Esophagus squamous epithelium (tissue), 5 donors: ENCODE results near the gene GAB2. TPM values are rescaled to one million over a fixed set of nuclear protein-coding genes. Genes with fewer than 3 reads are reported as not detected.

Experiments used
- DNase-seq: peaks from one replicate; lab custom pipeline; 2025; lab: John Stamatoyannopoulos, UW
- H3K27ac ChIP-seq, 4 donors: fragments of 200-600 bp; sonication (generic); one replicate each; pipeline ENCODE4 v1.5.1; 2016 to 2019; ENCODE audit warnings: mild to moderate bottlenecking in 1 of 4
- H3K27me3 ChIP-seq, 4 donors: fragments of 200-600 bp; sonication (generic); 1 replicate in 3 of 4; 2 replicates in 1 of 4; pipeline versions ENCODE4 v1.5.1 to v1.6.0; 2017 to 2021; ENCODE audit warnings: antibody characterized with exemption in 1 of 4
- H3K36me3 ChIP-seq, 3 donors: fragments of 200-600 bp; sonication (generic); one replicate each; pipeline ENCODE4 v1.5.1; 2016 to 2019
- H3K4me1 ChIP-seq, 3 donors: fragments of 200-600 bp; sonication (generic); one replicate each; pipeline ENCODE4 v1.5.1; 2017 to 2019
- H3K4me3 ChIP-seq, 4 donors: fragments of 200-600 bp; sonication (generic); 1 replicate in 3 of 4; 2 replicates in 1 of 4; pipeline ENCODE4 v1.5.1; 2016 to 2019; ENCODE audit warnings: mild to moderate bottlenecking in 2 of 4, moderate library complexity in 1 of 4
- H3K9me3 ChIP-seq, 3 donors: fragments of 200-600 bp; sonication (generic); one replicate each; pipeline ENCODE4 v1.5.1; 2016 to 2019
- CTCF ChIP-seq, 6 experiments: fragments of 450-650 bp in 4 of 6; fragments of 200-600 bp in 2 of 6; sonication (generic) in 2 of 6; IDR thresholded peaks; one replicate each; pipeline ENCODE4 v1.5.1; 2016 to 2019; ENCODE audit warnings: antibody characterized with exemption in 6 of 6, mild to moderate bottlenecking in 4 of 6, moderate library complexity in 4 of 6
- POLR2A ChIP-seq, 4 donors: fragments of 450-650 bp; IDR thresholded peaks; one replicate each; pipeline ENCODE4 v1.6.1; 2017; ENCODE audit warnings: antibody characterized with exemption in 4 of 4, mild to moderate bottlenecking in 4 of 4, moderate library complexity in 3 of 4
- WGBS, 2 donors: methylation state at CpG; one replicate each; pipeline ENCODE4 v1.1.5; 2018; 5-methylcytosine and 5-hydroxymethylcytosine counted together
- intact Hi-C: fragments of 100-400 bp; cut with DNase I; formaldehyde crosslinking; loops from one replicate; pipeline ENCODE4 v1.15.0; 2022
- total RNA-seq, 4 donors: library from RNA; depleted of rRNA; stranded (reverse); fragments of >200 nt; gene quantifications; one replicate each; pipeline ENCODE4 v1.1.0, GENCODE V29; 2016
- donor health status: DM: yes; HTN: yes; CAD: no.

The GAB2 gene
- total RNA-seq, 4 donors from 2014 or later: 4.6 to 23.7 (median 11.2) TPM

- no peak for DNase-seq
- WGBS, 2 donors: 73 to 85% methylated on average over 2 of the region's 2 CpGs
- Histone ChIP-seq H3K4me3 (no peak overlapping the region), H3K9me3 (no peaks in the 10 kb centered on the region), H3K27ac (no peak overlapping the region), H3K4me1 (peaks cover 0 to 9% (median 0%) of the 10 kb centered on the region in 3 donors), H3K36me3 (no peaks in the 10 kb centered on the region), H3K27me3 (no peaks in the 10 kb centered on the region)
- no peak for TF ChIP-seq CTCF (IDR thresholded peaks at IDR 0.05)
- TF ChIP-seq POLR2A (IDR thresholded peaks at IDR 0.05): no peak
- intact Hi-C loops: no loop called here
Observed at GRCh38 chr11:78337554-78337924, 80.1 kb downstream of the GAB2 start.

GRCh38 chr11:78336877-78337553, 80.6 kb downstream of the GAB2 start:
- DNase-seq: no peak
- TF ChIP-seq CTCF (IDR thresholded peaks at IDR 0.05) (no peak), POLR2A (IDR thresholded peaks at IDR 0.05) (no peak)
- H3K4me1 ChIP-seq: peaks cover 0 to 14% (median 0%) of the 10 kb centered on the region in 3 donors
- no peak overlapping the region for H3K27ac ChIP-seq
- intact Hi-C loops: no loop called here
- H3K27me3 ChIP-seq: no peaks in the 10 kb centered on the region
- H3K4me3 ChIP-seq: no peak overlapping the region
- no peaks in the 10 kb centered on the region for H3K9me3 ChIP-seq
- 60 to 74% methylated on average over 3 to 4 of the region's 4 CpGs for WGBS, 2 donors
- H3K36me3 ChIP-seq: no peaks in the 10 kb centered on the region

DNA sequence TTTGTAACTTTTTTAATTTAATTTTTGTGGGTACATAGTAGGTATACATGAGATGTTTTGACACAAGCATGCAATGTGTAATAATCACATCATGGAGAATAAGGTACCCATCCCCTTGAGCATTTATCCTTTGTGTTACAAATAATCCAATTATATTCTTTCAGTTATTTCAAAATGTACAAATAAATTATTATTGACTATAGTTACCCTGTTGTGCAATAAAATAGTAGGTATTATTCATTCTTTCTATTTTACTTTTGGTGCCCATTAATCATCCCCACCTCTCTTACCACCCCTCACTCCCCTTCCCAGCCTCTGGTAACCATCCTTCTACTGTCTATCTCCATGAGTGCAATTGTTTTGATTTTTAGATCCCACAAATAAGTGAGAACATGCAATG, 83.5 kb downstream of the GAB2 start:
- H3K27ac ChIP-seq: no peak overlapping the region
- no peak overlapping the region for H3K4me3 ChIP-seq
- intact Hi-C loops: no loop called here
- H3K9me3 ChIP-seq: no peaks in the 10 kb centered on the region
- no peak for DNase-seq
- H3K36me3 ChIP-seq: no peaks in the 10 kb centered on the region
- no peak for TF ChIP-seq CTCF (IDR thresholded peaks at IDR 0.05)
- TF ChIP-seq POLR2A (IDR thresholded peaks at IDR 0.05): no peak
- H3K4me1 ChIP-seq: peaks cover 0 to 20% (median 0%) of the 10 kb centered on the region in 3 donors
- no peaks in the 10 kb centered on the region for H3K27me3 ChIP-seq

GRCh38 chr11:78332872-78333271, 84.7 kb downstream of the GAB2 start:
- Histone ChIP-seq H3K4me1 (peaks cover 0 to 15% (median 0%) of the 10 kb centered on the region in 3 donors), H3K36me3 (no peaks in the 10 kb centered on the region), H3K27me3 (no peaks in the 10 kb centered on the region), H3K4me3 (no peak overlapping the region), H3K27ac (no peak overlapping the region), H3K9me3 (no peaks in the 10 kb centered on the region)
- DNase-seq: no peak
- TF ChIP-seq CTCF (IDR thresholded peaks at IDR 0.05) (no peak), POLR2A (IDR thresholded peaks at IDR 0.05) (no peak)
- WGBS, 2 donors: 70 to 81% methylated on average over 1 of the region's 1 CpG
- intact Hi-C loops: no loop called here

- Histone ChIP-seq H3K36me3 (no peaks in the 10 kb centered on the region), H3K27me3 (no peaks in the 10 kb centered on the region), H3K27ac (no peak overlapping the region), H3K9me3 (no peaks in the 10 kb centered on the region), H3K4me1 (peaks cover 0 to 14% (median 0%) of the 10 kb centered on the region in 3 donors), H3K4me3 (no peak overlapping the region)
- WGBS, 2 donors: 56 to 67% methylated on average over 1 of the region's 1 CpG
- DNase-seq: no peak
- intact Hi-C loops: no loop called here
- TF ChIP-seq CTCF (IDR thresholded peaks at IDR 0.05) (no peak), POLR2A (IDR thresholded peaks at IDR 0.05) (no peak)
Observed at GRCh38 chr11:78332174-78332866, 85.3 kb downstream of the GAB2 start.
